Pancreas (tissue), 10 donors: ENCODE data around the gene TM4SF20. TPM values are rescaled to one million over a fixed set of nuclear protein-coding genes. Genes with fewer than 3 reads are reported as not detected.

Experiments used
- ATAC-seq, 4 donors: fragments of 200-7000 bp; cut with Tn5 transposase; one replicate each; pipeline versions ENCODE4 v1.8.0 to v1.9.1; 2020; ENCODE audit warnings: mild to moderate bottlenecking in 4 of 4, moderate library complexity in 4 of 4
- DNase-seq, 6 donors: peaks; one replicate each; pipeline ENCODE4 v3.0.0-alpha.2; 2020
- FAIRE-seq: peaks from 2 replicates; lab custom pipeline; 2012; peaks lifted over from hg19 to GRCh38; lab: Jason Lieb, UNC
- H3K27ac ChIP-seq, 4 donors: fragments of 200-600 bp; sonication (generic); 1 replicate in 3 of 4; 2 replicates in 1 of 4; pipeline versions ENCODE4 v1.5.0 to v1.8.0; 2020
- H3K27me3 ChIP-seq, 4 donors: fragments of 200-600 bp; one replicate each; pipeline ENCODE4 v1.8.0; 2021
- H3K36me3 ChIP-seq, 3 donors: fragments of 200-600 bp; sonication (generic) in 1 of 3; one replicate each; pipeline versions ENCODE4 v1.5.0 to v1.8.0; 2020 to 2021
- H3K4me1 ChIP-seq, 3 donors: fragments of 200-600 bp; one replicate each; pipeline ENCODE4 v1.8.0; 2021
- H3K4me3 ChIP-seq, 4 donors: fragments of 200-600 bp; sonication (generic) in 2 of 4; one replicate each; pipeline versions ENCODE4 v1.5.0 to v1.8.0; 2020 to 2021
- H3K9me3 ChIP-seq, 4 donors: fragments of 200-600 bp; one replicate each; pipeline ENCODE4 v1.8.0; 2021
- CTCF ChIP-seq, 4 donors: fragments of 200-600 bp; sonication (generic) in 3 of 4; IDR thresholded peaks; one replicate each; pipeline versions ENCODE4 v1.5.0 to v1.8.0; 2021; ENCODE audit warnings: antibody characterized with exemption in 4 of 4
- WGBS, 2 donors: extraction: QIAGEN DNeasy Blood & Tissue Kit; methylation state at CpG; one replicate each; pipeline ENCODE4 v1.1.7; 2013; 5-methylcytosine and 5-hydroxymethylcytosine counted together
- intact Hi-C, 3 donors: fragments of 100-400 bp; cut with DNase I; formaldehyde crosslinking; loops; one replicate each; pipeline versions ENCODE4 v1.11.1 to v1.14.2; 2022
- polyA plus RNA-seq, 2 donors: library from polyadenylated mRNA; stranded (reverse); fragments of 200-250 nt; gene quantifications; one replicate each; pipeline ENCODE4 v1.2.3, GENCODE V29; 2013
- total RNA-seq, 6 donors: library from RNA; stranded (reverse); fragmentation: NEBNext Ultra II Directional in 4 of 6; extraction: Animal tissue kit (Norgen Biotek cat#: 25700) in 4 of 6; gene quantifications; one replicate each; pipeline versions ENCODE4 v1.2.1 to v1.2.4, GENCODE V29; 2021 to 2023
- donor health status: healthy with polysubstance abuse.
- donor health status: DM: no; HTN: no; CAD: no; lungs with moderate emphysema.
- donor health status: DM: no; HTN: no; CAD: no.
- donor health status: control.
- donor health status: control.
- donor health status: Bipolar disorder and iron deficiency.
- donor health status: DM: yes; HTN: yes; CAD: no.
- donor health status: DM: no; HTN: no; CAD: no.
- donor health status: DM: no; HTN: no; CAD: no.
- donor health status: DM: yes; HTN: yes; CAD: no.

The TM4SF20 gene
- total and polyA plus RNA-seq, 8 donors, result not detected

GRCh38 chr2:227337442-227337841 is 41.7 kb downstream of the TM4SF20 start:
- peaks cover 0 to 5% (median 0%) of the 10 kb centered on the region in 3 donors for H3K4me1 ChIP-seq
- ATAC-seq (no peak), FAIRE-seq (no peak), DNase-seq (no peak)
- peaks cover 0 to 16% (median 3%) of the 10 kb centered on the region in 3 donors for H3K36me3 ChIP-seq
- no peak overlapping the region for H3K4me3 ChIP-seq
- intact Hi-C loops, result no loop called here
- H3K27me3 ChIP-seq, result no peaks in the 10 kb centered on the region
- H3K27ac ChIP-seq, result no peak overlapping the region
- H3K9me3 ChIP-seq, result no peaks in the 10 kb centered on the region
- TF ChIP-seq CTCF (IDR thresholded peaks at IDR 0.05), result no peak
- 96 to 98% methylated on average over 2 of the region's 2 CpGs for WGBS, 2 donors

GRCh38 chr2:227335713-227336112 is 43.4 kb downstream of the TM4SF20 start:
- 78 to 84% methylated on average over 1 of the region's 1 CpG for WGBS, 2 donors
- peaks cover 0 to 17% (median 4%) of the 10 kb centered on the region in 3 donors for H3K36me3 ChIP-seq
- H3K4me3 ChIP-seq, result no peak overlapping the region
- peaks cover 0 to 5% (median 0%) of the 10 kb centered on the region in 3 donors for H3K4me1 ChIP-seq
- FAIRE-seq (no peak), DNase-seq (no peak), ATAC-seq (no peak)
- no peaks in the 10 kb centered on the region for H3K27me3 ChIP-seq
- no peak for TF ChIP-seq CTCF (IDR thresholded peaks at IDR 0.05)
- intact Hi-C loops, result no loop called here
- H3K9me3 ChIP-seq, result no peaks in the 10 kb centered on the region
- H3K27ac ChIP-seq, result no peak overlapping the region

GRCh38 chr2:227326783-227327182 is 52.3 kb downstream of the TM4SF20 start:
- no peak for FAIRE-seq
- ATAC-seq, result no peak
- no peak for DNase-seq
- Histone ChIP-seq H3K4me1 (peaks cover 0 to 17% (median 12%) of the 10 kb centered on the region in 3 donors), H3K36me3 (no peaks in the 10 kb centered on the region), H3K4me3 (no peak overlapping the region), H3K27ac (no peak overlapping the region), H3K27me3 (no peaks in the 10 kb centered on the region), H3K9me3 (no peaks in the 10 kb centered on the region)
- WGBS, 2 donors, result 92 to 96% methylated on average over 6 of the region's 6 CpGs
- intact Hi-C loops, result no loop called here
- TF ChIP-seq CTCF (IDR thresholded peaks at IDR 0.05), result no peak

GRCh38 chr2:227325839-227326195 is 53.3 kb downstream of the TM4SF20 start:
- DNase-seq (peak in 5 of 6 donors; percentile 20 to 62 (median 31)), ATAC-seq (peak; percentile 19 to 51 (median 40)), FAIRE-seq (no peak)
- H3K4me3 ChIP-seq, result peak overlapping the region; percentile 88 to 97 (median 91)
- no peaks in the 10 kb centered on the region for H3K27me3 ChIP-seq
- H3K36me3 ChIP-seq, result no peaks in the 10 kb centered on the region
- intact Hi-C loops, result no loop called here
- 0 to 1% methylated on average over 13 of the region's 13 CpGs for WGBS, 2 donors
- no peaks in the 10 kb centered on the region for H3K9me3 ChIP-seq
- TF ChIP-seq CTCF (IDR thresholded peaks at IDR 0.05), result no peak
- H3K27ac ChIP-seq, result peak overlapping the region; percentile 92 to 96 (median 94)
- H3K4me1 ChIP-seq, result peaks cover 0 to 17% (median 12%) of the 10 kb centered on the region in 3 donors

GRCh38 chr2:227324995-227325838 is 53.9 kb downstream of the TM4SF20 start, which contains the start of gene MFF:
MFF (plus strand) TSS chr2:227325251; CDS start chr2:227330666, 5,415 bp downstream.
- Histone ChIP-seq H3K9me3 (no peaks in the 10 kb centered on the region), H3K4me3 (peak within 1 kb of the TSS; percentile 88 to 97 (median 91)), H3K4me1 (peaks cover 0 to 17% (median 12%) of the 10 kb centered on the region in 3 donors), H3K36me3 (no peaks in the 10 kb centered on the region), H3K27ac (peak within 1 kb of the TSS; percentile 92 to 96 (median 94)), H3K27me3 (no peaks in the 10 kb centered on the region)
- 1 to 8% methylated on average over 60 to 67 of the region's 67 CpGs for WGBS, 2 donors
- no peak for TF ChIP-seq CTCF (IDR thresholded peaks at IDR 0.05)
- DNase-seq (peak; percentile 90 to 96 (median 94)), FAIRE-seq (no peak), ATAC-seq (peak; percentile 98 to 100 (median 99))
- intact Hi-C loops, result no loop called here
